IMR-90 (cell line): Measurements from ENCODE around the gene PLA2G2F. TPM values are rescaled to one million over a fixed set of nuclear protein-coding genes. Genes with fewer than 3 reads are reported as not detected.

Source experiments
- ATAC-seq: fragments of 200-7000 bp; cut with Tn5 transposase; 2 replicates; pipeline ENCODE4 v1.9.1; 2020; ENCODE audit warnings: low read depth, mild to moderate bottlenecking, moderate library complexity
- BruUV-seq: library from RNA; stranded (reverse); fragments of 400-500 nt; replicated peaks from 2 replicates; lab custom pipeline; 2021; lab: Mats Ljungman, UMichigan
- CTCF ChIA-PET: fragments of 300-600 bp; formaldehyde crosslinking; extraction: SDS; loops from one replicate; lab custom pipeline; 2021; ENCODE audit warnings: antibody characterized with exemption; lab: Yijun Ruan, JAX
- POLR2A ChIA-PET: fragments of 300-600 bp; sonication (Branson Sonifier 250); formaldehyde crosslinking; loops from one replicate; lab custom pipeline; 2022; ENCODE audit warnings: antibody characterized with exemption; ENCODE audit not compliant: unreplicated experiment; lab: Charles Lee
- DNase-seq: peaks from one replicate; pipeline ENCODE4 v3.0.0; 2013
- H2AFZ ChIP-seq: replicated peaks from 2 replicates; pipeline ENCODE3; 2013; ENCODE audit warnings: low read length, mild to moderate bottlenecking; ENCODE audit not compliant: poor library complexity
- H2AK5ac ChIP-seq: 2 replicates; pipeline ENCODE4 v1.6.1; 2013; ENCODE audit warnings: low read depth, low read length, inconsistent platforms
- H2AK9ac ChIP-seq: replicated peaks from 2 replicates; pipeline ENCODE3; 2013; ENCODE audit warnings: mild to moderate bottlenecking, low read depth, low read length, moderate library complexity; ENCODE audit not compliant: poor library complexity
- H2BK120ac ChIP-seq: 2 replicates; pipeline ENCODE4 v1.6.1; 2013; ENCODE audit warnings: low read depth, low read length, inconsistent platforms
- H2BK15ac ChIP-seq: 3 replicates; pipeline ENCODE4 v1.6.1; 2013; ENCODE audit warnings: low read depth, low read length, inconsistent platforms
- H2BK20ac ChIP-seq: 2 replicates; pipeline ENCODE4 v1.6.1; 2013; ENCODE audit warnings: low read depth, mild to moderate bottlenecking, inconsistent platforms, low read length, moderate library complexity
- H2BK5ac ChIP-seq: 2 replicates; pipeline ENCODE4 v1.6.1; 2013; ENCODE audit warnings: mild to moderate bottlenecking, low read depth, low read length, inconsistent platforms; ENCODE audit not compliant: poor library complexity, severe bottlenecking
- H3K14ac ChIP-seq: replicated peaks from 2 replicates; pipeline ENCODE4 v1.6.1; 2013; ENCODE audit warnings: low read depth, low read length, inconsistent platforms
- H3K18ac ChIP-seq: 2 replicates; pipeline ENCODE4 v1.6.1; 2013; ENCODE audit warnings: low read depth, low read length, control low read depth
- H3K23ac ChIP-seq: 2 replicates; pipeline ENCODE4 v1.6.1; 2013; ENCODE audit warnings: low read depth, low read length, inconsistent platforms
- H3K27ac ChIP-seq: 2 replicates; pipeline ENCODE4 v1.5.1; 2013; ENCODE audit warnings: mild to moderate bottlenecking, control low read depth, low read length; ENCODE audit not compliant: insufficient read depth
- H3K27me3 ChIP-seq: 2 replicates; pipeline ENCODE4 v1.6.1; 2013; ENCODE audit warnings: low read length; ENCODE audit not compliant: control insufficient read depth, insufficient read depth
- H3K36me3 ChIP-seq: 2 replicates; pipeline ENCODE4 v1.6.1; 2013; ENCODE audit warnings: low read length, mixed read lengths; ENCODE audit not compliant: control insufficient read depth, insufficient read depth
- H3K4ac ChIP-seq: 2 replicates; pipeline ENCODE4 v1.6.1; 2013; ENCODE audit warnings: low read depth, low read length, inconsistent platforms
- H3K4me1 ChIP-seq: 2 replicates; pipeline ENCODE4 v1.6.1; 2013; ENCODE audit warnings: low read length, mixed read lengths; ENCODE audit not compliant: control insufficient read depth, insufficient read depth
- H3K4me2 ChIP-seq: 2 replicates; pipeline ENCODE4 v1.6.1; 2013; ENCODE audit warnings: low read depth, mild to moderate bottlenecking, control low read depth, low read length, moderate library complexity
- H3K4me3 ChIP-seq: 2 replicates; pipeline ENCODE4 v1.5.1; 2013; ENCODE audit warnings: low read depth, mild to moderate bottlenecking, control low read depth, low read length, moderate library complexity; ENCODE audit not compliant: insufficient read depth
- H3K56ac ChIP-seq: 2 replicates; pipeline ENCODE4 v1.6.1; 2013; ENCODE audit warnings: low read length, inconsistent platforms; ENCODE audit not compliant: insufficient read depth; ENCODE audit errors: extremely low read depth
- H3K79me1 ChIP-seq, 2 experiments: 2 replicates each; pipeline ENCODE4 v1.6.1; 2013; ENCODE audit warnings: low read length in 2 of 2, inconsistent platforms in 1 of 2, low read depth in 1 of 2
- H3K9ac ChIP-seq: 2 replicates; pipeline ENCODE4 v1.6.1; 2013; ENCODE audit warnings: low read depth, low read length, control low read depth
- H3K9me1 ChIP-seq: 2 replicates; pipeline ENCODE4 v1.6.1; 2013; ENCODE audit warnings: low read length, inconsistent platforms; ENCODE audit not compliant: insufficient read depth
- H3K9me3 ChIP-seq: 2 replicates; pipeline ENCODE4 v1.6.1; 2013; ENCODE audit warnings: low read length; ENCODE audit not compliant: control insufficient read depth, insufficient read depth
- H4K20me1 ChIP-seq: 2 replicates; pipeline ENCODE4 v1.6.1; 2013; ENCODE audit warnings: low read length, inconsistent platforms; ENCODE audit not compliant: insufficient read depth
- H4K5ac ChIP-seq: 2 replicates; pipeline ENCODE4 v1.6.1; 2013; ENCODE audit warnings: mild to moderate bottlenecking, low read depth, low read length, control low read depth
- H4K8ac ChIP-seq, 2 experiments: 2 replicates each; pipeline ENCODE4 v1.6.1; 2013; ENCODE audit warnings: low read depth in 2 of 2, low read length in 2 of 2, control low read depth in 1 of 2, inconsistent platforms in 1 of 2
- H4K91ac ChIP-seq: 2 replicates; pipeline ENCODE4 v1.6.1; 2013; ENCODE audit warnings: low read depth, low read length, inconsistent platforms; ENCODE audit not compliant: insufficient read depth
- CHD1 ChIP-seq: IDR thresholded peaks from 2 replicates; pipeline ENCODE4 v1.6.1; 2012; ENCODE audit warnings: low read depth, low read length, improper control_type of control experiment
- MAFK ChIP-seq: IDR thresholded peaks from 2 replicates; pipeline ENCODE4 v1.6.1; 2012; ENCODE audit warnings: low read depth, low read length, improper control_type of control experiment
- MAZ ChIP-seq: IDR thresholded peaks from 2 replicates; pipeline ENCODE4 v1.6.1; 2012; ENCODE audit warnings: low read depth, mild to moderate bottlenecking, low read length, improper control_type of control experiment, moderate library complexity, borderline replicate concordance
- MXI1 ChIP-seq: IDR thresholded peaks from 2 replicates; pipeline ENCODE4 v1.6.1; 2012; ENCODE audit warnings: low read depth, mild to moderate bottlenecking, low read length, moderate library complexity, borderline replicate concordance
- RFX5 ChIP-seq: IDR thresholded peaks from 2 replicates; pipeline ENCODE4 v1.8.0; 2012; ENCODE audit warnings: low read depth, mild to moderate bottlenecking, low read length, moderate library complexity
- WGBS, 2 experiments: methylation state at CpG; one replicate each; pipeline versions ENCODE4 v1.1.5 to v1.1.7; 2013; ENCODE audit warnings: missing lambda C conversion rate in 2 of 2; ENCODE audit not compliant: insufficient read length in 1 of 2; ENCODE audit errors: extremely low coverage in 2 of 2; 5-methylcytosine and 5-hydroxymethylcytosine counted together
- dilution Hi-C: fragments of 300-500 bp; cut with HindIII; formaldehyde crosslinking; loops from one replicate; pipeline ENCODE4 v1.14.3; 2018; ENCODE audit warnings: low sequenced_read_pairs; ENCODE audit not compliant: unreplicated experiment
- in situ Hi-C: fragments of 300-500 bp; cut with MboI; formaldehyde crosslinking; loops from 3 replicates; pipeline ENCODE4 v1.14.3; 2019; ENCODE audit warnings: low sequenced_read_pairs, inconsistent platforms, mixed read lengths
- intact Hi-C: fragments of 100-400 bp; cut with micrococcal nuclease; formaldehyde crosslinking; loops from 2 replicates; pipeline ENCODE4 v1.10.0; 2022
- polyA plus RNA-seq, 3 experiments: library from polyadenylated mRNA; depleted of rRNA; stranded (reverse); fragments of >200 nt; gene quantifications; 2 replicates each; pipeline ENCODE4 v1.2.3, GENCODE V29; 2012; ENCODE audit warnings: low replicate concordance in 1 of 3
- total RNA-seq: library from RNA; depleted of rRNA; stranded (reverse); fragments of >200 nt; gene quantifications from 2 replicates; pipeline ENCODE4 v1.2.3, GENCODE V29; 2012

The PLA2G2F gene
- total and polyA plus RNA-seq, 2 of the 4 experiments (the other 2 are of a cell fraction) = not detected

DNA sequence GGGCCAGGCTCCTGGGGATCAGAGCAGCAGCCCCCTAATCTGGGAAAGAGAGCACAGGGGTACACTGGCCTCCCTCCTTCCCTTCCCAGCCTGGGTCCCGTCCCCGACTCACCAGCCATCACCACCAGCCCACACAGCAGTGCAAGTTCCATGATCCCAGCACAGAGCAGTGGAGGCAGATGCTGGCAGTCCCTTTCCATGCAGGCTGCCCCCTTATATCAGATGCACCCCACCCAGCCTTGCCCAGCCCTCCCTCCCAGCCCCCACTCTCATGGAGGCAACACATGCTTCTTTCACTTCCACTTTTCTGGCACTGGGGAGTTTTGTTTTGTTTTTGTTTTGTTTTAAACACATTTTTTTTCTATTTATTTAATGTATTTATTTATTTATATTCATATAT is 19.8 kb upstream of the PLA2G2F start, which contains the start of gene PLA2G2D:
TSS of gene PLA2G2D (minus strand) at position 190 of the 400 bp plus-strand sequence. CDS start at position 152, 38 bp downstream.
- no peak within 1 kb of the TSS for H2BK20ac ChIP-seq
- H3K9me3 ChIP-seq = no peaks in the 10 kb centered on the region
- H4K20me1 ChIP-seq = no peaks in the 10 kb centered on the region
- ChIA-PET CTCF (no interaction called here), POLR2A (no interaction called here)
- H2AFZ ChIP-seq = no peak within 1 kb of the TSS
- intact Hi-C loops (no loop called here), in situ Hi-C loops (no loop called here), dilution Hi-C loops (no loop called here)
- DNase-seq (no peak), ATAC-seq (no peak)
- H3K79me1 ChIP-seq = no peaks in the 10 kb centered on the region
- H2AK5ac ChIP-seq = no peak within 1 kb of the TSS
- TF ChIP-seq MXI1 = no peak
- TF ChIP-seq RFX5 = no peak
- no peak for TF ChIP-seq MAZ
- TF ChIP-seq MAFK = no peak
- TF ChIP-seq CHD1 = no peak
- peaks cover 30% of the 10 kb centered on the region for H3K27me3 ChIP-seq
- no peak within 1 kb of the TSS for H3K18ac ChIP-seq
- H3K36me3 ChIP-seq = no peaks in the 10 kb centered on the region
- H4K8ac ChIP-seq = no peak within 1 kb of the TSS
- BruUV-seq = no TSS peak
- H2BK120ac ChIP-seq = no peak within 1 kb of the TSS
- no peak within 1 kb of the TSS for H4K91ac ChIP-seq
- H3K27ac ChIP-seq = no peak within 1 kb of the TSS
- no peak within 1 kb of the TSS for H3K56ac ChIP-seq
- no peak within 1 kb of the TSS for H3K4ac ChIP-seq
- H3K9ac ChIP-seq = no peak within 1 kb of the TSS
- H4K5ac ChIP-seq = no peak within 1 kb of the TSS
- no peaks in the 10 kb centered on the region for H3K9me1 ChIP-seq
- no peak within 1 kb of the TSS for H2BK5ac ChIP-seq
- no peak within 1 kb of the TSS for H3K14ac ChIP-seq
- no peak within 1 kb of the TSS for H3K4me3 ChIP-seq
- H2AK9ac ChIP-seq = no peak within 1 kb of the TSS
- no peak within 1 kb of the TSS for H3K23ac ChIP-seq
- no peaks in the 10 kb centered on the region for H3K4me1 ChIP-seq
- H3K4me2 ChIP-seq = no peak within 1 kb of the TSS
- H2BK15ac ChIP-seq = no peak within 1 kb of the TSS
- no CpG with 5 or more reads among the region's 2 CpGs for WGBS, 2 experiments
